Loucy (cell line): ENCODE data around the gene TRIB2.

ENCODE experiments used
- H2AFZ ChIP-seq: fragments of 200-600 bp; sonication (generic); 2 replicates; pipeline ENCODE4 v1.6.0; 2016; ENCODE audit warnings: antibody characterized with exemption, mild to moderate bottlenecking, low read length, moderate library complexity
- H3F3A ChIP-seq: fragments of 200-600 bp; 2 replicates; pipeline ENCODE4 v1.6.0; 2016; ENCODE audit warnings: antibody characterized with exemption, low read depth, mild to moderate bottlenecking
- H3K27me3 ChIP-seq: fragments of 200-600 bp; sonication (generic); 2 replicates; pipeline ENCODE4 v1.6.1; 2014; ENCODE audit warnings: low read length, mild to moderate bottlenecking; ENCODE audit not compliant: insufficient read depth, poor library complexity, severe bottlenecking
- H3K36me3 ChIP-seq: fragments of 200-600 bp; sonication (generic); 2 replicates; pipeline ENCODE4 v1.6.1; 2016; ENCODE audit warnings: low read length; ENCODE audit not compliant: insufficient read depth
- H3K4me1 ChIP-seq: fragments of 200-600 bp; sonication (generic); 2 replicates; pipeline ENCODE4 v1.5.1; 2014; ENCODE audit warnings: low read length, mild to moderate bottlenecking; ENCODE audit not compliant: insufficient read depth, poor library complexity, severe bottlenecking
- H3K4me2 ChIP-seq: fragments of 200-600 bp; sonication (generic); 2 replicates; pipeline ENCODE4 v1.6.0; 2014; ENCODE audit warnings: antibody characterized with exemption, low read length, low read depth, mild to moderate bottlenecking; ENCODE audit not compliant: poor library complexity, severe bottlenecking
- H3K4me3 ChIP-seq: fragments of 200-600 bp; sonication (generic); 2 replicates; pipeline ENCODE4 v1.5.1; 2014; ENCODE audit warnings: low read length, mild to moderate bottlenecking, mixed read lengths; ENCODE audit not compliant: poor library complexity, severe bottlenecking
- H3K79me2 ChIP-seq: fragments of 200-600 bp; sonication (generic); 2 replicates; pipeline ENCODE4 v1.6.1; 2014; ENCODE audit warnings: low read length; ENCODE audit not compliant: insufficient read depth
- H3K9ac ChIP-seq: fragments of 200-600 bp; sonication (generic); 2 replicates; pipeline ENCODE4 v1.6.0; 2014; ENCODE audit warnings: mild to moderate bottlenecking, low read depth, low read length, moderate library complexity; ENCODE audit not compliant: poor library complexity, severe bottlenecking
- H3K9me2 ChIP-seq: fragments of 200-600 bp; sonication (generic); replicated peaks from 2 replicates; pipeline ENCODE4 v1.6.1; 2016; ENCODE audit warnings: low read depth, low read length, mixed read lengths
- H3K9me3 ChIP-seq: fragments of 200-600 bp; sonication (generic); 2 replicates; pipeline ENCODE4 v1.6.1; 2014; ENCODE audit warnings: mild to moderate bottlenecking, antibody characterized with exemption, low read length, low read depth; ENCODE audit not compliant: insufficient read depth
- H4K20me1 ChIP-seq: fragments of 200-600 bp; sonication (generic); 2 replicates; pipeline ENCODE4 v1.6.0; 2014; ENCODE audit warnings: antibody characterized with exemption, low read length, mild to moderate bottlenecking; ENCODE audit not compliant: insufficient read depth, poor library complexity, severe bottlenecking
- EZH2phosphoT487 ChIP-seq: fragments of 200-600 bp; IDR thresholded peaks from 2 replicates; pipeline ENCODE4 v1.6.1; 2018; ENCODE audit warnings: antibody characterized with exemption, mild to moderate bottlenecking, moderate library complexity, borderline replicate concordance
- TF ChIP-seq, protein P1 (sequence below): fragments of 200-600 bp; sonication (generic); conservative IDR thresholded peaks from 2 replicates; pipeline ENCODE4 v1.5.1; 2014; ENCODE audit warnings: mild to moderate bottlenecking, antibody characterized with exemption, low read length

The TRIB2 gene

DNA sequence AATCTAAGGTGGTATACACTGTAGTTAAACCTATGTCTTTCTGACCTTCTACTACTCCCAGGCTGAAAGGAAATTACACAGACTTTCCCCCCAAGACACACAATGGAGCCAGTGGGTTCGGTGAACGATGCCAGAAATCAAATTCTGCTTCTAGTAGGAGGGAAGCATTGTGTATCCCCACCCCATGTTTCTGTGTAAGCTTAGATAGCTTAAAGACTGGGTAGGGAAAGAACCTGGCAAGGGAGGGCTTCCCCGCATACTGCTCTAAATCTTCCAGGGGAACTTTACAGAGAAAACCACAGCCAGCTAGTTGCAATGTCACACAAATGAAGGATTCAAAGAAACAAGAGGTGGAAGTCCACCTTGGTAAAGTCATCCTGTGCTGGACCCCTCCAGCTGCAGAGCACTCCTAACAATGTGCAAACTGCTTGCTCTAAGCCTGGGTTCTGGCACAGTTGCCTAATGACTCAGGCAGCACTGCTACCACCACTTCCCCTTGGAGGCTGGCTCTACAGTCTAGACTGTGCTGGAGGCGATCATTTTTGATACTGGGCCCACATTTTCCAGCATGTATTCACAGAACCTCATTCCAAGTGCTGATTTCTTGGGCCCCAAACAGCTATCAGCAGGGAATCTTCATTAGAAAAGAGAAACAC, 47.5 kb downstream of the TRIB2 start:
- Histone ChIP-seq H3K27me3 (no peaks in the 10 kb centered on the region), H3K79me2 (no peaks in the 10 kb centered on the region), H3K9ac (no peak overlapping the region), H3K4me2 (no peak overlapping the region), H4K20me1 (no peaks in the 10 kb centered on the region), H3K9me3 (no peaks in the 10 kb centered on the region), H2AFZ (no peak overlapping the region), H3K4me3 (no peak overlapping the region), H3F3A (no peaks in the 10 kb centered on the region), H3K9me2 (no peaks in the 10 kb centered on the region), H3K36me3 (no peaks in the 10 kb centered on the region), H3K4me1 (peaks cover 10% of the 10 kb centered on the region)
- TF ChIP-seq, protein P1, sequence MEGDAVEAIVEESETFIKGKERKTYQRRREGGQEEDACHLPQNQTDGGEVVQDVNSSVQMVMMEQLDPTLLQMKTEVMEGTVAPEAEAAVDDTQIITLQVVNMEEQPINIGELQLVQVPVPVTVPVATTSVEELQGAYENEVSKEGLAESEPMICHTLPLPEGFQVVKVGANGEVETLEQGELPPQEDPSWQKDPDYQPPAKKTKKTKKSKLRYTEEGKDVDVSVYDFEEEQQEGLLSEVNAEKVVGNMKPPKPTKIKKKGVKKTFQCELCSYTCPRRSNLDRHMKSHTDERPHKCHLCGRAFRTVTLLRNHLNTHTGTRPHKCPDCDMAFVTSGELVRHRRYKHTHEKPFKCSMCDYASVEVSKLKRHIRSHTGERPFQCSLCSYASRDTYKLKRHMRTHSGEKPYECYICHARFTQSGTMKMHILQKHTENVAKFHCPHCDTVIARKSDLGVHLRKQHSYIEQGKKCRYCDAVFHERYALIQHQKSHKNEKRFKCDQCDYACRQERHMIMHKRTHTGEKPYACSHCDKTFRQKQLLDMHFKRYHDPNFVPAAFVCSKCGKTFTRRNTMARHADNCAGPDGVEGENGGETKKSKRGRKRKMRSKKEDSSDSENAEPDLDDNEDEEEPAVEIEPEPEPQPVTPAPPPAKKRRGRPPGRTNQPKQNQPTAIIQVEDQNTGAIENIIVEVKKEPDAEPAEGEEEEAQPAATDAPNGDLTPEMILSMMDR, result no peak
- no peak for TF ChIP-seq EZH2phosphoT487

DNA sequence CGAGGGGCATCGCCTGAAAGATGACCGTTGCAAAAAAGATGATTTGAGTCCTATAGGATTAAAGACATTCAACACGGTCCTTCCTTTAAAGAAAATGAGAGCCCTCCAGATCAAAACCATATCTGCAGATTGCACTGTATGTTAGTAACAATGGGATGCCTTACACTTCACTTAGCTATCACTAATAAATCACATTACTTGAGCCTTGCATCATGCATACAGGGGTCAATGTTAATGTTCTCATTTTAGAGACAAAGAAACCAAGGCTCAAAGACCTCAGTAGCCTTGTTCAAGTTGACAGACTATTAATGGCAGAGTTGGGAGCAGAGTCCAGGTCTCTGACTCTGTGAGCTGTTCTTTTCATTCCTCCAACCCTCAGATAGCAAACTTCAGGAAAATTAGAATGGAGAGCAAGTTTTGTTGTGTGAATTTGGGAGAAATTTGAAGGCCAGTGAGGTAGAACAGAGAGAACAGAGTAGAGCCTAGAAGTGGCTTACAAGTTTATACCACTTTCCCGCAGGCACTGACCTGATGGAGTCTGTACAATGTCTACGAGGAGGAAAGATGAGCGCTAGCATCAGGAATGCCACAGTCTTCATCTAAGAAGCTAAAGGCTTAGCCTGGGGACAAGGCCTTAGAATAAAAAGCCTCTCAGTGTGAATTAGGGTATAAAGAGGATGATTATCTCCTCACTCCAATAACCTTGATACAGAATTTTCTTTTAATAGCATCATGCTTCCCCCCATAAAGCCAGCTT, 48.3 kb downstream of the TRIB2 start:
- Histone ChIP-seq H3K9me2 (no peaks in the 10 kb centered on the region), H3K36me3 (no peaks in the 10 kb centered on the region), H4K20me1 (no peaks in the 10 kb centered on the region), H3K79me2 (no peaks in the 10 kb centered on the region), H3K4me2 (no peak overlapping the region), H3F3A (no peaks in the 10 kb centered on the region), H2AFZ (no peak overlapping the region), H3K9ac (no peak overlapping the region), H3K4me1 (peaks cover 10% of the 10 kb centered on the region), H3K27me3 (no peaks in the 10 kb centered on the region), H3K4me3 (no peak overlapping the region), H3K9me3 (no peaks in the 10 kb centered on the region)
- TF ChIP-seq, protein P1, result no peak
- no peak for TF ChIP-seq EZH2phosphoT487

GRCh38 chr2:12766421-12766879, 49.7 kb downstream of the TRIB2 start:
- H3K4me1 ChIP-seq, result peaks cover 2% of the 10 kb centered on the region
- no peak for TF ChIP-seq EZH2phosphoT487
- TF ChIP-seq, protein P1, result no peak
- H3K4me2 ChIP-seq, result no peak overlapping the region
- H3K9ac ChIP-seq, result no peak overlapping the region
- no peak overlapping the region for H2AFZ ChIP-seq
- no peaks in the 10 kb centered on the region for H4K20me1 ChIP-seq
- H3K9me2 ChIP-seq, result no peaks in the 10 kb centered on the region
- H3K4me3 ChIP-seq, result no peak overlapping the region
- H3K36me3 ChIP-seq, result no peaks in the 10 kb centered on the region
- no peaks in the 10 kb centered on the region for H3K79me2 ChIP-seq
- no peaks in the 10 kb centered on the region for H3K9me3 ChIP-seq
- no peaks in the 10 kb centered on the region for H3F3A ChIP-seq
- no peaks in the 10 kb centered on the region for H3K27me3 ChIP-seq
